CD4-positive, alpha-beta T cell (primary cell): Measurements from ENCODE around the gene SPECC1L. TPM values are rescaled to one million over a fixed set of nuclear protein-coding genes. Genes with fewer than 3 reads are reported as not detected.

Source experiments
- ATAC-seq: fragments of 200-7000 bp; cut with Tn5 transposase; one replicate; pipeline ENCODE4 v1.10.0; 2022; ENCODE audit warnings: mild to moderate bottlenecking; ENCODE audit not compliant: poor library complexity
- CTCF ChIA-PET: fragments of 350-600 bp; sonication (Branson Sonifier 250); formaldehyde crosslinking; loops from one replicate; lab custom pipeline; 2021; ENCODE audit warnings: antibody characterized with exemption, inconsistent platforms; lab: Charles Lee
- POLR2A ChIA-PET: fragments of 350-600 bp; sonication (Branson Sonifier 250); formaldehyde crosslinking; loops from one replicate; lab custom pipeline; 2021; ENCODE audit warnings: antibody characterized with exemption, inconsistent platforms; lab: Charles Lee
- DNase-seq, 14 experiments: peaks; one replicate each; pipeline ENCODE4 v3.0.0-alpha.2; 2013 to 2020; ENCODE audit warnings: mixed read lengths in 2 of 14
- H3K27ac ChIP-seq, 2 donors: one replicate each; pipeline versions ENCODE4 v1.5.1 to v1.7.0; 2013; ENCODE audit warnings: low read length in 2 of 2, low read depth in 1 of 2, mild to moderate bottlenecking in 1 of 2
- H3K27me3 ChIP-seq, 2 experiments: 1 replicate in 1 of 2; 2 replicates in 1 of 2; pipeline versions ENCODE4 v1.6.1 to v1.7.0; 2013; ENCODE audit warnings: low read length in 2 of 2, control low read depth in 1 of 2, mild to moderate bottlenecking in 1 of 2, moderate library complexity in 1 of 2; ENCODE audit not compliant: insufficient read depth in 2 of 2, control insufficient read depth in 1 of 2
- H3K36me3 ChIP-seq: one replicate; pipeline ENCODE4 v1.6.1; 2013; ENCODE audit warnings: low read length, control low read depth; ENCODE audit not compliant: insufficient read depth
- H3K4me1 ChIP-seq: one replicate; pipeline ENCODE4 v1.6.1; 2013; ENCODE audit warnings: low read length, control low read depth; ENCODE audit not compliant: insufficient read depth
- H3K4me3 ChIP-seq: one replicate; pipeline ENCODE4 v1.5.1; 2013; ENCODE audit warnings: mild to moderate bottlenecking, low read length, moderate library complexity
- H3K9me3 ChIP-seq, 2 experiments: 1 replicate in 1 of 2; 2 replicates in 1 of 2; pipeline versions ENCODE4 v1.6.1 to v1.7.0; 2013; ENCODE audit warnings: low read length in 2 of 2, mild to moderate bottlenecking in 2 of 2, control low read depth in 1 of 2, moderate library complexity in 1 of 2; ENCODE audit not compliant: control insufficient read depth in 1 of 2, insufficient read depth in 1 of 2
- H3K27ac Mint-ChIP-seq: one replicate; pipeline ENCODE4 v1.8.0; 2020; ENCODE audit warnings: mixed read lengths
- H3K27me3 Mint-ChIP-seq: one replicate; pipeline ENCODE4 v1.8.0; 2021; ENCODE audit warnings: mixed read lengths
- H3K36me3 Mint-ChIP-seq: one replicate; pipeline ENCODE4 v1.8.0; 2021; ENCODE audit warnings: low read depth, mixed read lengths
- H3K4me1 Mint-ChIP-seq: one replicate; pipeline ENCODE4 v1.8.0; 2021; ENCODE audit warnings: low read depth, mixed read lengths
- H3K4me3 Mint-ChIP-seq: one replicate; pipeline ENCODE4 v1.8.0; 2020; ENCODE audit warnings: mild to moderate bottlenecking, mixed read lengths
- H3K9me3 Mint-ChIP-seq: one replicate; pipeline ENCODE4 v1.8.0; 2020; ENCODE audit warnings: mixed read lengths
- intact Hi-C, 2 experiments: fragments of 100-400 bp; cut with DNase I in 1 of 2; cut with micrococcal nuclease in 1 of 2; formaldehyde crosslinking; loops; one replicate each; pipeline versions ENCODE4 v1.15.1 to v1.9.0; 2023 to 2025; cut with DNase I, micrococcal nuclease
- total RNA-seq, 174 experiments: library from RNA in 2 of 174; stranded (reverse) in 2 of 174; gene quantifications; one replicate each; pipeline ENCODE4 v1.2.3 and lab custom pipeline; 2021 to 2026
- TF ChIP-seq, protein P1 (sequence below): fragments of 200-600 bp; IDR thresholded peaks from one replicate; pipeline ENCODE4 v1.8.0; 2022; ENCODE audit warnings: antibody characterized with exemption, mild to moderate bottlenecking

The SPECC1L gene
- total RNA-seq, 2 experiments from 2014 or later = 27.5 to 31.8 TPM

DNA sequence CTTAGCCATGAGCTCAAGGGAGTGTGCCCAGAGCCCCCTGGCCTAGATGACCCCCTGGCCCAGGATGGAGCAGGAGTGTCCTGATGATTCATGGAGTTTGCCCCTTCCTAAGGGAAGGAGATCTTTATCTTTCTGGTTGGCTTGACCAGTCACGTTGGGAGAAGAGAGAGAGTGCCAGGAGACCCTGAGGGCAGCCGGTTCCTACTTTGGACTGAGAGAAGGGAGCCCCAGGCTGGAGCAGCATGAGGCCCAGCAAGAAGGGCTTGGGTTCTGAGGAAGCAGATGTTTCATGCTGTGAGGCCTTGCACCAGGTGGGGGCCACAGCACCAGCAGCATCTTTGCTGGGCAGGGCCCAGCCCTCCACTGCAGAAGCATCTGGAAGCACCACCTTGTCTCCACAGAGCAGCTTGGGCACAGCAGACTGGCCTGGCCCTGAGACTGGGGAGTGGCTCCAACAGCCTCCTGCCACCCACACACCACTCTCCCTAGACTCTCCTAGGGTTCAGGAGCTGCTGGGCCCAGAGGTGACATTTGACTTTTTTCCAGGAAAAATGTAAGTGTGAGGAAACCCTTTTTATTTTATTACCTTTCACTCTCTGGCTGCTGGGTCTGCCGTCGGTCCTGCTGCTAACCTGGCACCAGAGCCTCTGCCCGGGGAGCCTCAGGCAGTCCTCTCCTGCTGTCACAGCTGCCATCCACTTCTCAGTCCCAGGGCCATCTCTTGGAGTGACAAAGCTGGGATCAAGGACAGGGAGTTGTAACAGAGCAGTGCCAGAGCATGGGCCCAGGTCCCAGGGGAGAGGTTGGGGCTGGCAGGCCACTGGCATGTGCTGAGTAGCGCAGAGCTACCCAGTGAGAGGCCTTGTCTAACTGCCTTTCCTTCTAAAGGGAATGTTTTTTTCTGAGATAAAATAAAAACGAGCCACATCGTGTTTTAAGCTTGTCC lies 171.0 kb downstream of the SPECC1L start:
- H3K9me3 Mint-ChIP-seq = no peaks in the 10 kb centered on the region
- ATAC-seq = no peak
- peak overlapping the region; percentile 12 for H3K27ac Mint-ChIP-seq
- intact Hi-C loops = no loop called here
- no peak overlapping the region for H3K4me3 Mint-ChIP-seq
- H3K4me1 Mint-ChIP-seq = peaks cover 52% of the 10 kb centered on the region
- no peak for DNase-seq
- TF ChIP-seq, protein P1, sequence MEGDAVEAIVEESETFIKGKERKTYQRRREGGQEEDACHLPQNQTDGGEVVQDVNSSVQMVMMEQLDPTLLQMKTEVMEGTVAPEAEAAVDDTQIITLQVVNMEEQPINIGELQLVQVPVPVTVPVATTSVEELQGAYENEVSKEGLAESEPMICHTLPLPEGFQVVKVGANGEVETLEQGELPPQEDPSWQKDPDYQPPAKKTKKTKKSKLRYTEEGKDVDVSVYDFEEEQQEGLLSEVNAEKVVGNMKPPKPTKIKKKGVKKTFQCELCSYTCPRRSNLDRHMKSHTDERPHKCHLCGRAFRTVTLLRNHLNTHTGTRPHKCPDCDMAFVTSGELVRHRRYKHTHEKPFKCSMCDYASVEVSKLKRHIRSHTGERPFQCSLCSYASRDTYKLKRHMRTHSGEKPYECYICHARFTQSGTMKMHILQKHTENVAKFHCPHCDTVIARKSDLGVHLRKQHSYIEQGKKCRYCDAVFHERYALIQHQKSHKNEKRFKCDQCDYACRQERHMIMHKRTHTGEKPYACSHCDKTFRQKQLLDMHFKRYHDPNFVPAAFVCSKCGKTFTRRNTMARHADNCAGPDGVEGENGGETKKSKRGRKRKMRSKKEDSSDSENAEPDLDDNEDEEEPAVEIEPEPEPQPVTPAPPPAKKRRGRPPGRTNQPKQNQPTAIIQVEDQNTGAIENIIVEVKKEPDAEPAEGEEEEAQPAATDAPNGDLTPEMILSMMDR = no peak
- CTCF ChIA-PET = no interaction called here
- Histone ChIP-seq H3K4me1 (peaks cover 59% of the 10 kb centered on the region), H3K27me3 (no peaks in the 10 kb centered on the region), H3K9me3 (no peaks in the 10 kb centered on the region), H3K27ac (no peak overlapping the region), H3K36me3 (peaks cover 60% of the 10 kb centered on the region), H3K4me3 (no peak overlapping the region)
- POLR2A ChIA-PET = interaction anchor here (0.6 kb wide), 1 partner anchor 111 kb away, joined by 3 read pairs; no protein-coding TSS in a partner anchor
- H3K27me3 Mint-ChIP-seq = no peaks in the 10 kb centered on the region
- peaks cover 77% of the 10 kb centered on the region for H3K36me3 Mint-ChIP-seq

DNA sequence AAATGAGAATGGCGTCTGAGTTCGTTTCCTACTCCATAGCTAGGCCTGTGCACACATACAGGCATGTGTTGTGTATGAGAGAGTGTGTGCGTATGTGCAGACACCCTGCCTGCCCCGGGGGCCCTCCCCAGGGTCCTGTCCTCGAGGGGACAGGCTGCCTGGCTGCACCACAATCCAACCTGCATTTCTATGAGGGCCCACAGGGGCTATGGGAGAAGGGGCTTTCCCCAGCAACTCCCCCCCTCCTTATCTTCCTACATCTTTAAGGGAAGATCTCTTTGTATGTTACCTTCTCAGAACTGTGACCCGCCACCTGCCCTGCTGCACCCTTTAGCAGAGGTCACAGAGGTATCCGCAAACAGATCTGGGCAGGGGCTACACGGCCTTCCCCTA lies 171.7 kb downstream of the SPECC1L start:
- Mint-ChIP-seq H3K9me3 (no peaks in the 10 kb centered on the region), H3K27me3 (no peaks in the 10 kb centered on the region), H3K4me3 (no peak overlapping the region), H3K27ac (no peak overlapping the region), H3K36me3 (peaks cover 73% of the 10 kb centered on the region), H3K4me1 (peaks cover 45% of the 10 kb centered on the region)
- Histone ChIP-seq H3K4me1 (peaks cover 52% of the 10 kb centered on the region), H3K27ac (no peak overlapping the region), H3K36me3 (peaks cover 56% of the 10 kb centered on the region), H3K27me3 (no peaks in the 10 kb centered on the region), H3K9me3 (no peaks in the 10 kb centered on the region), H3K4me3 (no peak overlapping the region)
- ChIA-PET CTCF (no interaction called here), POLR2A (interaction anchor here (2.4 kb wide), 1 partner anchor 15 kb away, joined by 8 read pairs; the partner anchor contains the start of gene ADORA2A)
- TF ChIP-seq, protein P1 = no peak
- ATAC-seq = no peak
- DNase-seq = no peak
- intact Hi-C loops = no loop called here

DNA sequence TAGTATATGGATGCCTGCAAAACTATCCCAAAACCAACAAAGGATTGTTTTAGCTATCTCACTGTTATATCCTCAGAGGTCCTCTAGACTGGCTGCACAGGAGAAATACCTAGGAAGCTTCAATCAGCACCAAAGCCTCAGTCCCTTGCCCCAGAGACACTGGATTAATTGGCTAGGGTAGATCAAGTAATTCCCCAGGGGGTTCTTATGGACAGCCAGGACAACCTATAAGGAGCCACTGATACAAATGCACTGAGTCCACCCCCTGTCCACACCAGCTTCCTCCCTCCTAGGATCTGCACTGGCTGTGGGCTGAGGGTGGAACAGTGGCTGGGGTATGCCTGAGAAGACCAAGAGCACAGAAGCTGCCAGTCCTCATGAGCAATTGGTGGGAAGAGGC lies 173.0 kb downstream of the SPECC1L start:
- DNase-seq (no peak), ATAC-seq (no peak)
- TF ChIP-seq, protein P1 = no peak
- H3K27me3 ChIP-seq = no peaks in the 10 kb centered on the region
- POLR2A ChIA-PET = interaction anchor here (1.4 to 2.4 kb wide), 2 partner anchors 8 to 16 kb away, joined by 3 to 8 read pairs; partner anchors contain the start of gene ADORA2A
- no peaks in the 10 kb centered on the region for H3K27me3 Mint-ChIP-seq
- no peaks in the 10 kb centered on the region for H3K9me3 ChIP-seq
- H3K36me3 ChIP-seq = peaks cover 52% of the 10 kb centered on the region
- H3K27ac Mint-ChIP-seq = peak overlapping the region; percentile 27
- H3K36me3 Mint-ChIP-seq = peaks cover 61% of the 10 kb centered on the region
- H3K4me1 ChIP-seq = peaks cover 43% of the 10 kb centered on the region
- CTCF ChIA-PET = no interaction called here
- H3K9me3 Mint-ChIP-seq = no peaks in the 10 kb centered on the region
- H3K4me1 Mint-ChIP-seq = peaks cover 32% of the 10 kb centered on the region
- no peak overlapping the region for H3K4me3 Mint-ChIP-seq
- no peak overlapping the region for H3K27ac ChIP-seq
- no peak overlapping the region for H3K4me3 ChIP-seq
- intact Hi-C loops = no loop called here
